GM12872 (cell line): ENCODE data around the gene TNPO2.

ENCODE experiments used
- CTCF ChIP-seq: IDR thresholded peaks from 3 replicates; pipeline ENCODE4 v1.5.1; 2011; ENCODE audit warnings: low read depth, mild to moderate bottlenecking, low read length, moderate library complexity; ENCODE audit not compliant: insufficient read depth

Gene TNPO2

DNA sequence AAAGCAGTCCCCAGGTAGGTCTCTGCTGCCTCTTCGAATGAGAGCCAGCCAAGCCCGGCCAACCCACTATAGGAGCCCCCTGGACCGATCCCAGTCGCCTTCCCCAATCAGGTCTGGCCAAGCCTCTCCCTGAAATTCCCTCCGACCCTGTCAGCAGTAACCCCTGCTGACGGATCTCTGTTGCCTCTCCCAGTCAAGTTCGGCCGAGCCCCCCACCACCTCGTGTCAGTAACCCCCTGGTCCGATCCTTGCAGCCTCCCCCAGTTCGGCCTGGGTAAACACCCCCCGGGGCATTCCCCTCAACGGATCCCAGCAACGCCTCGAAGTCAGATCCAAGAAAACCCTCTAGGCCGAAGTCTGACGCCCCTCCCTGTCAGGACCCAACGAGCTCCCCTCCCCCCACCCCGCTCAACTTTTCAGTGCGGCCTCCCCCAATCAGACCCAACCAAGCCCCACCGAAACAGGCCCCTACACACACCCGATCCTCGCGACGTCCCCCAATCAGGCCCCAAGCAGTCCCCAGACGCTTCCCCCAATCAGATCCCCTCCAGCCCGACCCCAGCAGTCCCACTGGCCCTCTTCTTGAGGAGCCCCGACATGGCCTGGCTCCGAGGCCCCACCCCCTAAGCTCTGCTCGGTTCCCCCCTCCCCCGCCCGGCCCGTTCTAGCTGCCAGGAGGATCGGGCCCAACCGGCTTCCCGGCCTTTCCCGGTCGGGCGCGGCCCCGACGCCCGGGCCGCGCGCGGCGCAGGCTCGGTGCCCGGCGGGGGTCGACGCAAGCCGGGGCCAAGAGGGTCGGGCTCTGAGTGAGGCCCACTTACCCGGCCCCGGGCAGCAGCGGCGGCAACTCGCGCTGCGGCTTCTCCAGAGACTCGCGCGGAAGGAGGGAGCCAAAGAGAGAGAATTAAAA, 1.8 kb downstream of the TNPO2 start:
- no peak for TF ChIP-seq CTCF

- TF ChIP-seq CTCF: no peak
These were observed 2.7 kb downstream of the TNPO2 start for GRCh38 chr19:12720851-12721655.

- TF ChIP-seq CTCF: no peak
These were observed 3.4 kb downstream of the TNPO2 start for GRCh38 chr19:12720296-12720695.

GRCh38 chr19:12715929-12716328, 7.8 kb downstream of the TNPO2 start:
- no peak for TF ChIP-seq CTCF

GRCh38 chr19:12715102-12715501, 8.6 kb downstream of the TNPO2 start:
- no peak for TF ChIP-seq CTCF

DNA sequence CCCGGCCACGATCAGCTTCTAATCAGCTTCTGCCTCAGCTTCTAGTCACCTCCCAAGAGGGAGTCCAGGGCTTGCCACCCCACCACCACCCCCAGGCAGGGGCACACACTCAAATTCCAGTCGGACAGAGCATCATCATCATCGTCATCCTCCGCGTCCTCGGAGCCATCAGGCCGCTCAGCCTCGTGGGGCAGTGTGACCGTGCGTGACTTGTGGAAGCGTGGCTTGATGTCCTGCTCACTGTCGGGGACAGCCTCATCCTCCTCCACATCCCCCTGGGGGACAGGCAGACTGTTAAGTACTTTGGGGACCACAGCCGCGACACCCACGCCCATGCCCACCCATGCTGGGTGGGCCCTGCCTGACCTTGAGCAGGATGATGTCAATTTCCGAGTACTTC, 12.5 kb downstream of the TNPO2 start:
- no peak for TF ChIP-seq CTCF

GRCh38 chr19:12708641-12709040, 15.1 kb downstream of the TNPO2 start:
- TF ChIP-seq CTCF: no peak
